Mucosa of rectum (tissue), 2 donors: Measurements from ENCODE around the gene COA7.
A peak's percentile ranks its signal among the peaks of the same experiment; 100 is the strongest.
"Not testable (repeated sequence)": the region's sequence is repeated elsewhere in the genome, so short reads cannot be mapped to it uniquely, and the experiment has no call there.

Experiments
- H3K27ac ChIP-seq, 2 donors: one replicate each; pipeline ENCODE4 v1.7.0; 2013; ENCODE audit warnings: inconsistent platforms in 2 of 2, low read depth in 2 of 2, low read length in 2 of 2
- H3K27me3 ChIP-seq, 2 donors: one replicate each; pipeline ENCODE4 v1.7.0; 2013; ENCODE audit warnings: low read length in 2 of 2; ENCODE audit not compliant: control insufficient read depth in 2 of 2, insufficient read depth in 2 of 2
- H3K36me3 ChIP-seq, 2 donors: one replicate each; pipeline ENCODE4 v1.7.0; 2013; ENCODE audit warnings: low read length in 2 of 2; ENCODE audit not compliant: control insufficient read depth in 2 of 2, insufficient read depth in 2 of 2
- H3K4me1 ChIP-seq, 2 donors: one replicate each; pipeline ENCODE4 v1.7.0; 2013; ENCODE audit warnings: low read length in 2 of 2, mild to moderate bottlenecking in 1 of 2; ENCODE audit not compliant: control insufficient read depth in 2 of 2, insufficient read depth in 2 of 2
- H3K4me3 ChIP-seq, 2 donors: one replicate each; pipeline ENCODE4 v1.7.0; 2013; ENCODE audit warnings: low read length in 2 of 2
- H3K9ac ChIP-seq, 2 donors: one replicate each; pipeline ENCODE4 v1.7.0; 2013; ENCODE audit warnings: low read length in 2 of 2, low read depth in 1 of 2, mild to moderate bottlenecking in 1 of 2
- H3K9me3 ChIP-seq, 2 donors: one replicate each; pipeline ENCODE4 v1.7.0; 2013; ENCODE audit warnings: low read length in 2 of 2; ENCODE audit not compliant: control insufficient read depth in 2 of 2
- donor health status: healthy.
- donor health status: Normal muscosa, but diverticular disease.

Gene COA7

GRCh38 chr1:52727114-52727586 lies 29.0 kb upstream of the COA7 start:
- H3K9ac ChIP-seq = peak overlapping the region; percentile 85 to 89
- H3K9me3 ChIP-seq = no peaks in the 10 kb centered on the region
- peaks cover 0 to 3% of the 10 kb centered on the region in 2 donors for H3K36me3 ChIP-seq
- no peaks in the 10 kb centered on the region for H3K27me3 ChIP-seq
- H3K27ac ChIP-seq = peak overlapping the region; percentile 81 to 84
- H3K4me3 ChIP-seq = peak overlapping the region; percentile 75 to 95
- H3K4me1 ChIP-seq = peaks cover 4 to 12% of the 10 kb centered on the region in 2 donors

- Histone ChIP-seq H3K4me3 (peak within 1 kb of the TSS; percentile 75 to 95), H3K36me3 (no peaks in the 10 kb centered on the region), H3K27ac (peak within 1 kb of the TSS; percentile 81 to 84)
These were observed 28.3 kb upstream of the COA7 start, which contains the start of gene ZYG11B for GRCh38 chr1:52726265-52727113. Gene ZYG11B (plus strand): TSS chr1:52726453. CDS start chr1:52726654, 201 bp downstream.

GRCh38 chr1:52725903-52726264 lies 27.7 kb upstream of the COA7 start:
- Histone ChIP-seq H3K9ac (peak overlapping the region in 1 of 2 donors; percentile 17), H3K4me1 (peaks cover 4 to 12% of the 10 kb centered on the region in 2 donors), H3K4me3 (peak overlapping the region; percentile 75 to 82), H3K27me3 (no peaks in the 10 kb centered on the region), H3K9me3 (no peaks in the 10 kb centered on the region), H3K27ac (no peak overlapping the region), H3K36me3 (no peaks in the 10 kb centered on the region)

More at GRCh38 chr1:52726265-52727113, 28.3 kb upstream of the COA7 start, which contains the start of gene ZYG11B:
- peak within 1 kb of the TSS; percentile 85 to 89 for H3K9ac ChIP-seq
- H3K27me3 ChIP-seq = no peaks in the 10 kb centered on the region
- H3K4me1 ChIP-seq = peaks cover 4 to 12% of the 10 kb centered on the region in 2 donors
- H3K9me3 ChIP-seq = no peaks in the 10 kb centered on the region

DNA sequence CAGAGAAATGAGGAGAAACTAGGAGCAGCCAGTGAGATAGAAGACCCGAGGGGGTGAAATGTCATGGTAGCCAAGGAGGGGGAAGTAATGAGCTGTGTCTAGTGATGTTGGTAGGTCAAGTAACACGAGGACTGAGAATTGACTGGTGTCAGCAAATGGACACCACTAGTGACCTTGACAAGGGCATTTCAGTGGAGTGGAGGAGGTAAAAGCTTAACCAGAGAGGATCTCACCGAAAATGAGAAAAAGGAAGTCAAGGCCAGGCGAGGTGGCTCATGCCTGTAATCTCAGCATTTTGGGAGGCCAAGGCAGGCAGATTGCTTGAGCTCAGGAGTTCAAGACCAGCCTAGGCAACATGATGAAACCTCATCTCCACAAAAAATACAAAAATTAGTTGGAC lies 25.1 kb upstream of the COA7 start:
- Histone ChIP-seq H3K27ac (no peak overlapping the region), H3K4me3 (no peak overlapping the region), H3K36me3 (no peaks in the 10 kb centered on the region), H3K9ac (no peak overlapping the region), H3K4me1 (peaks cover 3 to 12% of the 10 kb centered on the region in 2 donors), H3K27me3 (no peaks in the 10 kb centered on the region), H3K9me3 (no peaks in the 10 kb centered on the region)

- H3K36me3 ChIP-seq, H3K9ac ChIP-seq, H3K4me3 ChIP-seq, H3K27ac ChIP-seq, H3K27me3 ChIP-seq, H3K9me3 ChIP-seq, H3K4me1 ChIP-seq: not testable (repeated sequence)
These were observed 17.1 kb upstream of the COA7 start for GRCh38 chr1:52715296-52715695.

GRCh38 chr1:52713590-52713989 lies 15.4 kb upstream of the COA7 start:
- Histone ChIP-seq H3K9me3 (no peaks in the 10 kb centered on the region), H3K27ac (no peak overlapping the region), H3K27me3 (no peaks in the 10 kb centered on the region), H3K4me1 (no peaks in the 10 kb centered on the region), H3K9ac (no peak overlapping the region), H3K36me3 (no peaks in the 10 kb centered on the region), H3K4me3 (no peak overlapping the region)

DNA sequence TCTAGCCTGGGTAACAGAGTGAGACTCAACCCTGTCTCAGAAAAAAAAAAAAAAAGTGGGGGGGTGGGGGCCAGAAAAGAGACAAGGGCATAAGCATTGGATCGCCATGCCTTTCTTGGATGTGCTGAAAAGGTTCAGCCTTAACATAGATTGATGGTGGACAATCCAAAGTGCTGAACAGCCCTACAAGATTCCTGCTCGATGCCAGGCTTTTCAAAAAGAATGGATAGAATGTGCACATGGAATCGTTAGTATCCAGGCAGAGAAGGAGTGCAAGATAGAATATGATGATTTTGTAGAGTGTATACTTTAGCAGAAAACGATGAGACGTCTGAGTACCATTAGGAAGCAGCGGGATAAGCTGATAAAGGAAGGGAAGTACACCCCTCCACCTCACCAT lies 10.9 kb upstream of the COA7 start:
- no peaks in the 10 kb centered on the region for H3K36me3 ChIP-seq
- H3K9me3 ChIP-seq = no peaks in the 10 kb centered on the region
- H3K4me1 ChIP-seq = peaks cover 17% of the 10 kb centered on the region in 2 donors
- no peak overlapping the region for H3K4me3 ChIP-seq
- no peak overlapping the region for H3K27ac ChIP-seq
- H3K9ac ChIP-seq = no peak overlapping the region
- H3K27me3 ChIP-seq = no peaks in the 10 kb centered on the region

DNA sequence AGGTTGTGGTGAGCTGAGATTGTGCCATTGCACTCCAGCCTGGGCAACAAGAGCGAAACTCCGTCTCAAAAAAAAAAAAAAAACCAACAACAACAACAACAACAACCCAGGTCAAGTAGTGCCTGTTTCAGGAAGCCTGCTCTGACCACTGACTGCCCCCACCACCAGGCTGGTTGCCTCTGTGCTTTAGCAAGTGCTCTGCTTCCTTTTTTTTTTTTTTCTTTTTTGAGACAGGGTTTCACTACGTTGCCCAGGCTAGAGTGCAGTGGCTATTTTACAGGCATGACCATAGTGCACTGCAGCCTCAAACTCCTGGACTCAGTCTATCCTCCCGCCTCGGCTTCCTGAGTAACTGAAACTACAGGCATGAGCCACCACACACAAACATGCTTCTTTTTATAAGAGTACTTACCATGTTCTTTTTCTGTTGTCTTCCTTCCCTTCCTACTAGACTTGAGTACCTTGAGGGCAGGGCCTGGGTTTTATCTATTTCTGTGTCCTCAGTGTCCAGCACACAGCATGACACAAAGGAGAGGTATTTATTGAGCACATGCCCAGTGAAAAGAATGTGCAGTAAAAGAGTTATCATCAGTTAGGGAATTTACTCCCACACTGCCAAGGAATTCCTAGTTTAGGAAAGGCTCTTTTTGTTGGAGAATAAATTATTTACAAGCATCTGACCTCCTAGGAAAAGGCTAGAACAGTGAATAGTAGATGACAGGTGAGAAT lies 9.9 kb upstream of the COA7 start:
- H3K9me3 ChIP-seq = no peaks in the 10 kb centered on the region
- H3K36me3 ChIP-seq = no peaks in the 10 kb centered on the region
- peak overlapping the region in 1 of 2 donors; percentile 13 for H3K9ac ChIP-seq
- H3K4me1 ChIP-seq = peaks cover 19 to 21% of the 10 kb centered on the region in 2 donors
- peak overlapping the region; percentile 4 to 28 for H3K4me3 ChIP-seq
- H3K27ac ChIP-seq = peak overlapping the region; percentile 63 to 65
- H3K27me3 ChIP-seq = no peaks in the 10 kb centered on the region

DNA sequence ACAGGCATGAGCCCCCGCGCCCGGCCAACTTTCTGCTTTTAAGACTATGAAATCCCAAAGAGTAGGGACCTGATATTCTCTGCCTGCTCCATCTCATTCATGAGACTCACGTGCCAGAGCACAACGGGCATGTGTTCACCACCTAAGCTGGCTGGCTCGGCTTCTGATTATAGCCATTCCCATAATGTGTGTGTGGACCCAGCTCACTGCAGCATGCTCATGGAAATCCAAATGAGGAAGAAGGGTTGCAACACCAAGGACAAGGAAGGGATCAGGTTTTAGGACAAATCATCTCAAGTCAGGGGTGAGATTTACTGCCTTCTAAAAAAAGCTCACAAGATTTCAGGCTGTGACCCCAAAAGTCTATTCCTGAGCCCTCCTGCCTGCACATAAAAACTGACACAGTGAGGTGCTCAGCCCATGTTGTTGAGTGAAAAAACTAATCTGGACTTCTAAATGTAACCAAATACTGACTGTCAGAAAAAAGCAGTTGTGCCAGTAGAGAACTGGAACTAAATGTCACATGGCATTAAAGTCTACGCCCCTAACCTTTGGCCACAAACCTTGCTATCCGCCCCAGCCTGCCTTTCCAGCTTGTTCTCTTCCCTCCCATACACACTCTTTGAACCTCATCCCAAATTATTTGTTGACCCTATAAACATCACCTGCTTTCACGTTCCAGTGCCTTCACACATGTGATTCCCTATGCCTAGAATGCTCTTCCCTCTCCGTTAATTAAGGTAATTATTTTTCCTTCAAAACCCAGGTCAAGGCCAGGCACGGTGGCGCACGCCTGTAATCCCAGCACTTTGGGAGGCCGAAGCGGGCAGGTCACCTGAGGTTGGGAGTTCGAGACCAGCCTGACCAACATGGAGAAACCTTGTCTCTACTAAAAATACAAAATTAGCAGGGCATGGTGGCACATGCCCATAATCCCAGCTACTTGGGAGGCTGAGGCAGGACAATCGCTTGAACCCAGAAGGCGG lies 9.1 kb upstream of the COA7 start:
- H3K9ac ChIP-seq = peak overlapping the region; percentile 3 to 24
- H3K4me1 ChIP-seq = peaks cover 19 to 21% of the 10 kb centered on the region in 2 donors
- H3K27ac ChIP-seq = peak overlapping the region; percentile 63 to 65

More for the DNA sequence above, 9.1 kb upstream of the COA7 start:
- H3K4me3 ChIP-seq = peak overlapping the region; percentile 4 to 31
- H3K9me3 ChIP-seq = no peaks in the 10 kb centered on the region
- no peaks in the 10 kb centered on the region for H3K27me3 ChIP-seq
- no peaks in the 10 kb centered on the region for H3K36me3 ChIP-seq
